ENCODE measurements around the gene IL1R2. TPM values are rescaled to one million over a fixed set of nuclear protein-coding genes. Genes with fewer than 3 reads are reported as not detected.

Gene IL1R2
- total and polyA plus RNA-seq, 2 of the 13 experiments (the other 11 are each of a cell fraction or from before 2014, with no cell fraction given): 3.6 to 7.3 TPM

GRCh38 chr2:101975171-101975870 is 16.4 kb upstream of the IL1R2 start:
- WGBS (ENCODE audit: low lambda C conversion rate): 58% methylated on average over 17 of the region's 17 CpGs
- Histone ChIP-seq H4K20me1 (ENCODE audit: insufficient read depth, low read length) (no peaks in the 10 kb centered on the region), H3K9ac (ENCODE audit: insufficient read depth, low read depth, low read length) (no peak overlapping the region), H3K36me3 (replicated peaks in 1 of 2; ENCODE audit: control insufficient read depth in 1 of 2, insufficient read depth in 2 of 2, low read length in 2 of 2) (no peaks in the 10 kb centered on the region), H3K79me2 (ENCODE audit: insufficient read depth, low read length) (no peaks in the 10 kb centered on the region), H3K4me1 (ENCODE audit: insufficient read depth, low read length) (peaks cover 31% of the 10 kb centered on the region), H3K27ac (ENCODE audit: extremely low read length, insufficient read depth, low read length) (no peak overlapping the region), H3K9me3 (ENCODE audit: low read length) (no peaks in the 10 kb centered on the region), H2AFZ (ENCODE audit: low read length) (no peak overlapping the region), H3K27me3 (ENCODE audit: control insufficient read depth in 1 of 2, insufficient read depth in 2 of 2, low read length in 2 of 2) (peaks cover 3 to 14% of the 10 kb centered on the region in 2 experiments; a peak in 3 of 5 replicates), H3K4me2 (ENCODE audit: low read depth, low read length) (no peak overlapping the region), H3K4me3 (replicated peaks in 1 of 3; ENCODE audit: insufficient read depth in 1 of 3, low read depth in 2 of 3, low read length in 3 of 3) (no peak overlapping the region)
- POLR2A ChIA-PET: no interaction called here
- FAIRE-seq (no peak), ATAC-seq (no peak), DNase-seq (ENCODE audit: low spot score) (no peak)
- CTCF ChIA-PET (ENCODE audit: low intra/inter-chr PET ratio, low total read pairs): no interaction called here
- intact Hi-C loops (cut with micrococcal nuclease; ENCODE audit: unreplicated experiment) (no loop called here), in situ Hi-C loops (cut with HindIII; ENCODE audit: extremely low pct_ligation_motif_present, low pct_unique_long_range_greater_than_20kb) (no loop called here)
- BruUV-seq (replicated peaks): no TSS peak
- TF ChIP-seq ZNF639 (CRISPR knock-in tag; conservative IDR thresholded peaks at IDR 0.05): no peak
- TF ChIP-seq ZNF337 (CRISPR knock-in tag; IDR thresholded peaks at IDR 0.05; ENCODE audit: borderline replicate concordance, low read depth): no peak
- TF ChIP-seq DNMT1 (CRISPR knock-in tag; IDR thresholded peaks at IDR 0.05): no peak
- TF ChIP-seq ZNF644 (CRISPR knock-in tag; IDR thresholded peaks at IDR 0.05; ENCODE audit: low read depth): no peak
- no peak for TF ChIP-seq ZNF33B (CRISPR knock-in tag; IDR thresholded peaks at IDR 0.05)

GRCh38 chr2:101976891-101977290 is 14.9 kb upstream of the IL1R2 start:
- no peaks in the 10 kb centered on the region for H3K9me3 ChIP-seq (ENCODE audit: low read length)
- H3K4me2 ChIP-seq (ENCODE audit: low read depth, low read length): no peak overlapping the region
- no peak overlapping the region for H3K27ac ChIP-seq (ENCODE audit: extremely low read length, insufficient read depth, low read length)
- H3K27me3 ChIP-seq (ENCODE audit: control insufficient read depth in 1 of 2, insufficient read depth in 2 of 2, low read length in 2 of 2): peaks cover 3 to 14% of the 10 kb centered on the region in 2 experiments; a peak in 3 of 5 replicates
- POLR2A ChIA-PET: no interaction called here
- no TSS peak for BruUV-seq (replicated peaks)
- CTCF ChIA-PET (ENCODE audit: low intra/inter-chr PET ratio, low total read pairs): no interaction called here
- in situ Hi-C loops (cut with HindIII; ENCODE audit: extremely low pct_ligation_motif_present, low pct_unique_long_range_greater_than_20kb): no loop called here
- DNase-seq (ENCODE audit: low spot score): no peak
- ATAC-seq: no peak
- no peak for FAIRE-seq
- H3K4me1 ChIP-seq (ENCODE audit: insufficient read depth, low read length): peaks cover 31% of the 10 kb centered on the region
- intact Hi-C loops (cut with micrococcal nuclease; ENCODE audit: unreplicated experiment): no loop called here
- H4K20me1 ChIP-seq (ENCODE audit: insufficient read depth, low read length): no peaks in the 10 kb centered on the region
- H2AFZ ChIP-seq (ENCODE audit: low read length): no peak overlapping the region
- H3K36me3 ChIP-seq (replicated peaks in 1 of 2; ENCODE audit: control insufficient read depth in 1 of 2, insufficient read depth in 2 of 2, low read length in 2 of 2): no peaks in the 10 kb centered on the region
- no peaks in the 10 kb centered on the region for H3K79me2 ChIP-seq (ENCODE audit: insufficient read depth, low read length)
- no peak overlapping the region for H3K9ac ChIP-seq (ENCODE audit: insufficient read depth, low read depth, low read length)
- WGBS (ENCODE audit: low lambda C conversion rate): 30% methylated on average over 1 of the region's 1 CpG
- no peak overlapping the region for H3K4me3 ChIP-seq (replicated peaks in 1 of 3; ENCODE audit: insufficient read depth in 1 of 3, low read depth in 2 of 3, low read length in 3 of 3)
- TF ChIP-seq NR2F1 (CRISPR knock-in tag; IDR thresholded peaks at IDR 0.05) (no peak), ZNF766 (CRISPR knock-in tag; IDR thresholded peaks at IDR 0.05; ENCODE audit: borderline replicate concordance) (no peak), MTF2 (CRISPR knock-in tag; IDR thresholded peaks at IDR 0.05; ENCODE audit: borderline replicate concordance) (no peak), MAFF (IDR thresholded peaks at IDR 0.05; ENCODE audit: low read depth, low read length) (no peak), DRAP1 (CRISPR knock-in tag; IDR thresholded peaks at IDR 0.05) (no peak), ATF5 (CRISPR knock-in tag; IDR thresholded peaks at IDR 0.05; ENCODE audit: low read depth) (no peak), FOSL2 (CRISPR knock-in tag; IDR thresholded peaks at IDR 0.05) (no peak), MLXIP (CRISPR knock-in tag; IDR thresholded peaks at IDR 0.05; ENCODE audit: borderline replicate concordance) (no peak), SMC3 (IDR thresholded peaks at IDR 0.05; ENCODE audit: low read length) (no peak)
